Measurements from ENCODE around the gene RAD51AP2.
"Not testable (repeated sequence)": the region's sequence is repeated elsewhere in the genome, so short reads cannot be mapped to it uniquely, and the experiment has no call there.

Gene RAD51AP2

GRCh38 chr2:17518212-17519154, at the start of gene RAD51AP2:
Gene RAD51AP2, minus strand, starts transcription at chr2:17518440. Its CDS starts 25 bp downstream, at chr2:17518415.
- DNase-seq, result no peak

- DNase-seq, result not testable (repeated sequence)
Measured at GRCh38 chr2:17565726-17566125, 47.5 kb upstream of the RAD51AP2 start.

DNA sequence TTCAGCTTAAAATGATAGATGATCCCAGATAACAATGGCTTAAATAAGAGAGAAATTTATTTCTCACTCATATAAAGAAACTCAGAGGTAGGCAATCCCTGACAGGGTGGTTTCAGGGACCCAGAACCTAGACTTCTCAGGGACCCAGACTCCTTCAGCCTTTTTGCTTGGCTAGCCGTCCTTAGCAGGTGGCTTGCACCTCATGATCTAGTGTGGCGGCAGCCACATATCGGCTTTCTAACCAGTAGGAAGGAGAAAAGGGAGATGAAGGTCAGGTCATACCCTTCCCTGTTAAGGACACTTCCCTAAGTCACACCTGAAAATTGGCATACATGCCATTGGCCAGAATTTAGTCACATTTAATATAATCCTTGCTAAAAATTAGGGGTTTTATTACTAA, 40.6 kb upstream of the RAD51AP2 start:
- DNase-seq, result no peak

- DNase-seq, result no peak
Measured at GRCh38 chr2:17558053-17558452, 39.8 kb upstream of the RAD51AP2 start.

DNA sequence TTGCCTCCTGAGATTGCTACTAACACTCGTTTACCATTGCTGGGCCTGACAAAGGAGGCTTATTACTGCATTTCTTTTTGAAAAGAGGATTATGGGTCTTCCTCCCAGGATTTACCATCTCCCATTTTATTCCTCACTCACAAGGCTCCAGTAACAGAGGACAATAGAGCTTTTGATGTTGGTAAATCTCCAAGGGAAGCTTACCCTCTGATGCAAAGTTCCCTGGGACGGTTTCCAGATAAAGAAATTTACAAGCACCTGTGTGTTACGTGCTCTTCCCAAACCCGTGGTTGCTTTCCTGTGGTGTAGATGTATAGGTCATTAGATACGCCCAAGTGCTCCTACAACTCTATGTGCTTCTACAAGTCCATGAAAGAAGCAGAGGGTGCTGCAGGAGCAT, 39.4 kb upstream of the RAD51AP2 start:
- DNase-seq, result no peak

GRCh38 chr2:17555150-17555549, 36.9 kb upstream of the RAD51AP2 start:
- DNase-seq, result no peak

GRCh38 chr2:17550907-17551306, 32.7 kb upstream of the RAD51AP2 start:
- DNase-seq, result no peak

- DNase-seq, result no peak
Measured at GRCh38 chr2:17547737-17548136, 29.5 kb upstream of the RAD51AP2 start.

- DNase-seq, result no peak
Measured at GRCh38 chr2:17547237-17547636, 29.0 kb upstream of the RAD51AP2 start.

DNA sequence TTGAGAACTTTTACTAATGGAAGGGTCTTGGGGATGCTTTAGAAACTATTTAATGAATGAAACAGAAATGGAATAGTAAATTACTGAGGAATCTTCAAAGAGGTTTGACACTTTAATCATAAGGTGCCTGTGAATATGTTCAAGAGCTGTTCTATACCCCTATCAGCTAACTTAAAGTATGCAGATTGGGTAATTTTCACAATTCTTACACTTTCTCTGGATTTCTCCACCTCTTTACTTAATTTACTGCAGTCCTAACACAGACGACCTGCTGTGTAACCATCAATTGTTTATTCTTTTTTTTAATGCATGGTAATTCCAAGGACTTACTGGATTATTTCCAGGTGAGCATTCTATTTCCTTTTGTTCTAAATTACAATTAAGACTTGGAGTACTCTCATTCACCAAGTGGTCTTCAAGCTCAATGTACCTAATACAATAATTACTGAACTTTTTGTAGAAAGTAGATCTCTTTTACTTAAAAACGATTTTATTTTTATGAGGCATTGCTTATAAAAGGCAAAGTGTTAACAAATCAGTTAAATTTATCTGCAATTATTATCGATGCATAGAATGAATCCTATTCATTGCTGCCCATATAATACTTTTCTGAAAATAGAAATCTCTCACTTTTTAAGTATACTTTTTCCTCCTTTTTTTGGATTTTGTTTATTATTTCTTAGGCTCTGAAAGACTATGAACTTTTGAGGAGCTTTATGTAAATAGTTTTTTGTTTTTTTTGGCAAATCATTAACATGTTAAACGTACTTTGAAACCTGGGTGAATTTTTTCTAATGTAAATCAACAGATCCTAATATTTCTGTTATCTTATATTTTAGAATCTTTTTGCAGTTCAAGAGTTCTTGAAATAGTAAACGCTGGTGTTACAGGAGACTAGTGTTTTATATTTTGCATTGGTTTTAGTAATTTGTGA, 27.7 kb upstream of the RAD51AP2 start:
- no peak for DNase-seq

DNA sequence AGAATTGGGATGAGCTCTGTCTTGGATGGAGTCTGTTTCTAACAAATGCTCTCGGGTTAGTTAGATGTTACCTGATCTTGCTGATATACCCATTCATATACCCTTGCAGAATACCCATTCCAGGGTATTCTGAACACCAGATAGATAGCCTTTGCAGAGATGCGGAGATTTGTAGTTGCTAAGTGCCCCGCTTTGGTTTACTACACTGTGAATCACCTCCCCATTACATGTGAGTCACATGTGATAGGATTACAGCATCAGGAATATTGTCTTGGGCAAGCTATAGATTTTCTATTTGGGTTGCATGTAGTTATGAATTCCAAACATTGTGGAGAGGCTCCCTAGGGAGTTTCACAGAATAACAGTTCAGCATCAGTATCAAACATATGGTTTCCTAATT, 26.0 kb upstream of the RAD51AP2 start:
- DNase-seq, result no peak

DNA sequence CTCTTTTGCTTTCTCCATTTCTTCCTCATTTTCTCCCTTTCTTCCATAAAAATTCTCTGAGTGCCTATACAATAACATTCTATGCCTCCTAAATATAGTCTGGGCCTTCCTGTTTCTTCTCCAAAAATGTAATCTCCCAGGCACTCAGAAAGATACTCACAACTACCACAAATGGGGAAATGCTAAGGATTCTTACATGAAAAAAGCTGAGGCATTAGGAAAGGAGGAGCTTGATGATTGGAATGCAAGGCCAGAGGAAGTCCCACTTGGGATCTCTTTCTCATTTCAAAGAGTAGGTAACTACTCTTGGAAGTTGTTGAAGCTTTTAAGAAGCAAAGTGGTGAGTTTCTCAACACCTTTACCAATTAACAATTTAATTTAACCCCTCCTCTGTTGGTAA, 25.6 kb upstream of the RAD51AP2 start:
- DNase-seq, result no peak

GRCh38 chr2:17543131-17543660, 25.0 kb upstream of the RAD51AP2 start:
- DNase-seq, result no peak

- no peak for DNase-seq
Measured at GRCh38 chr2:17542471-17542870, 24.2 kb upstream of the RAD51AP2 start.

- DNase-seq, result no peak
Measured at GRCh38 chr2:17541531-17541950, 23.3 kb upstream of the RAD51AP2 start.

GRCh38 chr2:17540813-17541530, 22.7 kb upstream of the RAD51AP2 start:
- no peak for DNase-seq

GRCh38 chr2:17540093-17540812, 22.0 kb upstream of the RAD51AP2 start, which contains the start of gene VSNL1:
Gene VSNL1, plus strand, starts transcription at chr2:17540696. Its CDS starts 51,379 bp downstream, at chr2:17592075.
- peak; percentile 10 for DNase-seq

DNA sequence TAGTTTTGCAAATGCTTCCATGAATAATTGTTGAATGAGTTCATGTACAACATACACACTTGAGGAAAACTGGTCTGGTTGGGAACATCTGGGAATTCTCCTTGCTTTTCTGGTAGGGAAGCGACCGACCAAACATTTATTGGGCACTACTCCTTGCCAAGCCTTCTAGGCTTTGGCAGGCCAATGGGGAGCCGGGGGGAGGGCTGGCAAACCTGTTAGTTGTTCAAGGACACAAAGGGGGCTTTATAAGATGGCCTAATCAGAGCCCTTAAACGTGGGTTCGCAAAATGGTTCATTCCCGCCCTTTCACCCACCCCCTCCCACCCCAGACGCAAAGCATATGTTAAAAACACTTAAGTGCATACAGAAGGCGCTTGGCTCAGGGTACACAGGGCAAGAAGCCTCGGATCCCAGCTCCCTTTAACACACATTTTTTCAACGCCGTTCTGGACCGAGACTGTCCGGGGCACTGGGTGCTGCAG, 21.4 kb upstream of the RAD51AP2 start:
- no peak for DNase-seq

DNA sequence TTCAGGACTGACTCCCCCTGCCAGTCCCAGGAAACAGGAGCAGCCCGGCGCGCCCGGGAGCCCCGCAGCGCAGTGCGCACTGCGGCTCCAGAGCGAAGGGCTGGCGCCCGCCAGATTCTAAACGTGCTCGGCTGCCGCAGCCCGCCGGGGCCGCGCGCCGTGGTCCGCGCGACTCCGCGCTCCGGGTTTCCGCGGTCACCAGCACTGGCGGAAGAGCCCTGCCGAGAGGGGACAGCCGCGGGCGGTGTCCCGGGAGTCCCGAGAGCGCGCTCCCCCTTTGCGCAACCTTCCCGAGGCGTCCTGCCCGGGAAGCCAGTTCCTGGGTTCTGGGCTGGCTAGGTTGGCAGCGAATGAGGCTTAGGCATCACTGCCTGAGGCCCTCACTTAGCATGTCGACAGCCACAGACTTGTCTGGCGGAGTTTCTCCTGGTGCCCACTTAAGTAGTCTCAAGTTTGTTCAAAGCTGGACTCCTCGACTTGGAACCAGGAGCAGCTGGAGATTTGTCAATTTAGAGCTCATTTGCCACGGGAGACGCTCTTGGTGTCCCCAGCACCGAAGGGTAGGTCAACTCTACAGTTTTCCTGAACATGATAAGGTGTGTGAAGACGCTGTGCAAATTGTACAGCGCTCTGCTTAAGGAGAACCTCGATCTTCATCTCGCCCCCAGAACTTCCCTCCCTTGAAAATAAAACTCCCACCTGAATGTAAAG, 20.8 kb upstream of the RAD51AP2 start:
- DNase-seq, result no peak

DNA sequence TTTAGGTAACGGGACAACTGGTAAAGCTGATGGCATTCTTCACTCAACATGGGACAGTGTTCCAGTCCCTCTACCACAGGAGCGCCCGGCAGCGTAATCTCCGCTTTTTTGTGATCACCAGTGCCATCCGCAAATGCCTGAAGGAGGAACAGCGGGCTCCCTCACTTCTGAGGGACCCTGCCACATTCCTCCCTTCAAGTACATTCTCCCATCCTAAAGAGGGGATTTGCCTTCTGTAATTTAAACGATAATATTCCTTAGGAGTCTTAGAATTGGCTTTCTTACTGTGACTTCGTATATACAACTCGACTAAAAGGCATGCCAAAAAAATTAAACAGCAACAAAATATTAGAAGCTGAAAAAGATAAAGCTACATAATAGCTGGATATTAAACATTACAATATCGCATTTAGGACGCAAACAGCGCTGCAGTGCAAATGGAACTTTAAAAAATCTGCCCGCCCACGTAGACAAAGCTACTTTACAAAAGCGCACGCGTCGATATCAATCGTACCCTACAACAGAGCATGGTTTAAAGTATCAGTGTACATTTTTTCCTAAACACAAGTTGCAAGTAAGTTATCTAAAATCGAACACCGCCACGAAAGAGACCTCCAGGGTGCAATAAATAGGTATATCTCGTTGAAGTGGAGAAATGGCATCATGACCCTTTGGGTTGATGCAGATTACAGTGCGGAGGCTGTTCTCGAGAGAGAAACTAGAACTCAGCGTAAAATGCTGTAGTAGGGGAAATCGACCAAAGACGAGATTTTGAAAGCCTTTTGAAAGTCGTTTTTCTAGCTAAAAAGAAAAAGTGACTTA, 20.0 kb upstream of the RAD51AP2 start:
- no peak for DNase-seq
